Measurements from ENCODE around the gene FARSB.
A peak's percentile ranks its signal among the peaks of the same experiment; 100 is the strongest.
"Not testable (repeated sequence)": the region's sequence is repeated elsewhere in the genome, so short reads cannot be mapped to it uniquely, and the experiment has no call there.

The FARSB gene

DNA sequence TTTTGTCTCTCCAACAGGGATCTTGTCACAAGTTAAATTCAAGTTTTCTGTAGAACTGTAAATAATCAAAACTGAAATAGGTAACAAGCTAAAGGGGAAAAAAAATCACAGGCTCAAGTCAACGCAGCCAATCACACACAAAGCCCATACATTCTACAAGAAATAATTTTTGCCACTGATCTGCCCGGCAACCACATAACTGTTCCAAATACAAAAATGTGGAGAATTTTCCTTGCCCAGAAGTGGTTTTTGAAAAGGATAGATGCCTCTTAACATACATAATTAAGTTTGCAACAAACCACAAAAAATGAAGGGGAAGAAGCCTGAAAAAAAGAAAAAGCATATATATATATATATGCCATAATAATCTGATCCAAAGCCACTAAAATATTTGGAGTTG is 60.3 kb downstream of the FARSB start:
- H3K27me3 Mint-ChIP-seq: no peaks in the 10 kb centered on the region
- no peaks in the 10 kb centered on the region for H3K9me3 Mint-ChIP-seq
- no peak overlapping the region for H3K27ac Mint-ChIP-seq
- H3K4me1 Mint-ChIP-seq: peaks cover 2% of the 10 kb centered on the region
- H3K4me3 Mint-ChIP-seq: no peak overlapping the region
- peaks cover 44% of the 10 kb centered on the region for H3K36me3 Mint-ChIP-seq

GRCh38 chr2:222594679-222595078 is 61.2 kb downstream of the FARSB start:
- no peak overlapping the region for H3K27ac Mint-ChIP-seq

GRCh38 chr2:222592176-222592575 is 63.7 kb downstream of the FARSB start:
- H3K4me3 Mint-ChIP-seq: no peak overlapping the region
- peaks cover 45% of the 10 kb centered on the region for H3K36me3 Mint-ChIP-seq
- H3K27ac Mint-ChIP-seq: no peak overlapping the region
- H3K27me3 Mint-ChIP-seq: no peaks in the 10 kb centered on the region
- peaks cover 17% of the 10 kb centered on the region for H3K4me1 Mint-ChIP-seq
- no peaks in the 10 kb centered on the region for H3K9me3 Mint-ChIP-seq

More at GRCh38 chr2:222594679-222595078, 61.2 kb downstream of the FARSB start:
- Mint-ChIP-seq H3K4me3 (no peak overlapping the region), H3K36me3 (peaks cover 44% of the 10 kb centered on the region), H3K27me3 (no peaks in the 10 kb centered on the region), H3K9me3 (no peaks in the 10 kb centered on the region), H3K4me1 (no peaks in the 10 kb centered on the region)

DNA sequence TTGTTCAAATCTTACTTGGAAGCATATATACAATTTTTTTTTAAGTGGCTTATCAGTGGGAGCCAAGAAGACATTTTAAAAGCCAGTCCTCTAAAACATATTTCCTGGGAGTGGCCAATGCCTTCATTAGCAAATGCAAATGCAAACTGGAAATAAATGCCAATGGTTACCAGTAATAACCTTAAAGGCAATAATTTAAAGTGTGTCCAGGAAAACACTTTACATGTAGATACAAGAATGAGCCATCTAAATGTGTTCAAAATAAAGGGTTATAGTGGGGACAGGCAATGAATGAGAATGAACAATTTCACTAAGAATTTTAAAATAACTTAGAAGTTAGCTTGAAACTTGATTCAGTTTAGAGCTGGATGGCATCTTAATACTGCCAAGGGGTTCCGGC is 64.2 kb downstream of the FARSB start:
- Mint-ChIP-seq H3K36me3 (peaks cover 48% of the 10 kb centered on the region), H3K4me3 (no peak overlapping the region), H3K27me3 (no peaks in the 10 kb centered on the region), H3K4me1 (peaks cover 21% of the 10 kb centered on the region), H3K9me3 (no peaks in the 10 kb centered on the region), H3K27ac (no peak overlapping the region)

- peaks cover 33% of the 10 kb centered on the region for H3K36me3 Mint-ChIP-seq
Measured at GRCh38 chr2:222584589-222584988, 71.3 kb downstream of the FARSB start.

DNA sequence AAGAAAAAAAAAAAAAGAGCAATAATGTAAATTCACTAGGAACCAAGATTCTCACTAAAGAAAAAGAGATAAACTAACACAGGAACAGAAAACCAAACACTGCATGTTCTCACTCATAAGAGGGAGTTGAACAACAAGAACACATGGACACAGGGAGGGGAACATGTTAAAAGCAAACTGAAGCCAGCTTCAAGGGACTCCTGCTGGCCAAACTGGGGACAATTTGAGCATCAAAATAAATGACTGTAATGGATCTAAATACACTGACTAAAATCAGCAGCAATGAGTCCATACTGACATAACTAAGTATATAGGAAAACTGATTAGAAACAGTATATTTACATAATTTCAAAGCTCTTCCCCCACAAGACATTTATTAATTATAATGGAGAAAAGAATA is 73.0 kb downstream of the FARSB start:
- H3K36me3 Mint-ChIP-seq: peaks cover 29% of the 10 kb centered on the region
- H3K4me1 Mint-ChIP-seq: peaks cover 40% of the 10 kb centered on the region
- no peak overlapping the region for H3K4me3 Mint-ChIP-seq
- H3K27me3 Mint-ChIP-seq: no peaks in the 10 kb centered on the region
- H3K27ac Mint-ChIP-seq: no peak overlapping the region
- H3K9me3 Mint-ChIP-seq: no peaks in the 10 kb centered on the region

More at GRCh38 chr2:222584589-222584988, 71.3 kb downstream of the FARSB start:
- H3K4me3 Mint-ChIP-seq, H3K9me3 Mint-ChIP-seq, H3K27me3 Mint-ChIP-seq, H3K27ac Mint-ChIP-seq: not testable (repeated sequence)
- H3K4me1 Mint-ChIP-seq: peaks cover 50% of the 10 kb centered on the region

GRCh38 chr2:222577341-222577740 is 78.6 kb downstream of the FARSB start:
- H3K27ac Mint-ChIP-seq: no peak overlapping the region
- peaks cover 18% of the 10 kb centered on the region for H3K4me1 Mint-ChIP-seq
- H3K36me3 Mint-ChIP-seq: peaks cover 20% of the 10 kb centered on the region
- no peaks in the 10 kb centered on the region for H3K27me3 Mint-ChIP-seq
- no peaks in the 10 kb centered on the region for H3K9me3 Mint-ChIP-seq
- H3K4me3 Mint-ChIP-seq: no peak overlapping the region

GRCh38 chr2:222576171-222577081 is 79.5 kb downstream of the FARSB start:
- Mint-ChIP-seq H3K27me3 (no peaks in the 10 kb centered on the region), H3K27ac (no peak overlapping the region), H3K4me1 (peaks cover 11% of the 10 kb centered on the region), H3K36me3 (peaks cover 22% of the 10 kb centered on the region), H3K9me3 (no peaks in the 10 kb centered on the region), H3K4me3 (no peak overlapping the region)

DNA sequence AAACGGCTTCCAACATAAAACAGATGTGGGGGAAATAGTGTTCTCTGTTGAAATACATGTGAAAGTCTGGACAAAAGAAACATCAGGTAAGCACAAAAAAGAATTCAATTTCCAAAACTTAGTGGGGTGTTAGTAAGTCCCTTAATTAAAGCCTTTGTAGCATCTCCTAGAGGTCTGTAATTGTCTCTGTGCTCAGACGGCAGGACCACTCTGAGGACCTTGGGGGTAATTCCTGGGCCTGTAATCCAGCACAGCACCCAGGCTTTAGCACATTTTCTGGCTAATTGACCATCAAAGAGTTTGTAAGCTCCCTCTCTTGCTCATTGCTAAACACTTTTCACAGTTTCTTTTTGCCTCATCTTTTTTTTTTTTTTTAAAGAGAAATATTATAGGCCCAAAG is 80.3 kb downstream of the FARSB start:
- H3K27ac Mint-ChIP-seq: no peak overlapping the region
- H3K9me3 Mint-ChIP-seq: no peaks in the 10 kb centered on the region
- H3K4me1 Mint-ChIP-seq: peaks cover 10% of the 10 kb centered on the region
- no peaks in the 10 kb centered on the region for H3K27me3 Mint-ChIP-seq
- no peak overlapping the region for H3K4me3 Mint-ChIP-seq
- peaks cover 28% of the 10 kb centered on the region for H3K36me3 Mint-ChIP-seq

- Mint-ChIP-seq H3K9me3 (no peaks in the 10 kb centered on the region), H3K36me3 (peaks cover 27% of the 10 kb centered on the region), H3K27me3 (no peaks in the 10 kb centered on the region), H3K4me3 (no peak overlapping the region), H3K4me1 (peaks cover 9% of the 10 kb centered on the region), H3K27ac (peak overlapping the region; percentile 72)
Measured at GRCh38 chr2:222572751-222573174, 83.1 kb downstream of the FARSB start.

DNA sequence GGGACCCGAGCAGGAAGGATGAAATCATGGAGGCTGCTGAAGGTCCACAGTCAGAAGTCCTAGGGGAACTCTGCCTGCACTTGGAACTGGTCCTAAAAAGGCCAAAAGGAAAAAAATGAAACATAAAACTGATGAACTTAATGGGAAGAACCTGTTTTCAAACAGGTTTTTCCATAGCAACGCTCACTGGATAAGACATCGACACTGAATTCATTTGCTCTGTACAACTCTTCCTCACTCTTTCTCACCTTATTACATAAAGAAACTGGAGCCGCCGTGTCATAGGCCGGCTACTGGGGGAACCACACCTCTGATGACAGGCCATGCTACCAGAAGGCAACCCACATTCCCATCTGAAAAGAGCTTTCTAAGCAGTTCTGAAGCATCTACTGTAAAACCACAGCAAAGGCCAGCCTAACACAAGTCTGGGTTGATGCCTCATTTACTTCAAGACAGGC is 83.6 kb downstream of the FARSB start:
- Mint-ChIP-seq H3K4me1 (peaks cover 7% of the 10 kb centered on the region), H3K36me3 (peaks cover 24% of the 10 kb centered on the region), H3K9me3 (no peaks in the 10 kb centered on the region), H3K4me3 (no peak overlapping the region), H3K27me3 (no peaks in the 10 kb centered on the region), H3K27ac (peak overlapping the region; percentile 72)

GRCh38 chr2:222569826-222570225 is 86.1 kb downstream of the FARSB start:
- Mint-ChIP-seq H3K4me1 (peaks cover 7% of the 10 kb centered on the region), H3K27me3 (no peaks in the 10 kb centered on the region), H3K4me3 (no peak overlapping the region), H3K27ac (peak overlapping the region; percentile 27), H3K9me3 (no peaks in the 10 kb centered on the region), H3K36me3 (peaks cover 38% of the 10 kb centered on the region)

DNA sequence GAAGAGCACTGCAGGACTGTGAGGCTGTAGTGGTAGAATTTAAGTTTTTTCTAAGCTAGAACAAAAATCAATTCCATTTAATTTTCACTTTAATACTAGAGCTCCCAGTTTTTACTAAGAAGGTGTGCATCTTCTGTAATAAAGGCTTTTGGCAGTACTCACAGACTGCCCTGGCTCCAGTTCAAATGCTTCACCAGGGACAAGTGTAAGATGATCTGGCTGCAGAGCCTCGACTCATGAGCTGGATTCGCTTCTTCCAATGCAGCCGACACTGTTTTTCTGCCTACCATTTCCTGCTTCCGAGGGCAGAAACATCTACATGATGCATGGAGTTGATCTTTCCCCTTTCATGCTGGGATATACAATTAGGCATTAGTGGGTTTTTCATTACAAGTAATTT is 87.0 kb downstream of the FARSB start:
- H3K27me3 Mint-ChIP-seq: no peaks in the 10 kb centered on the region
- H3K4me1 Mint-ChIP-seq: peaks cover 2% of the 10 kb centered on the region
- H3K27ac Mint-ChIP-seq: no peak overlapping the region
- H3K36me3 Mint-ChIP-seq: peaks cover 35% of the 10 kb centered on the region
- H3K4me3 Mint-ChIP-seq: no peak overlapping the region
- H3K9me3 Mint-ChIP-seq: no peaks in the 10 kb centered on the region

- Mint-ChIP-seq H3K9me3 (no peaks in the 10 kb centered on the region), H3K4me1 (no peaks in the 10 kb centered on the region), H3K36me3 (peaks cover 24% of the 10 kb centered on the region), H3K27me3 (no peaks in the 10 kb centered on the region), H3K27ac (no peak overlapping the region), H3K4me3 (no peak overlapping the region)
Measured at GRCh38 chr2:222566229-222566628, 89.7 kb downstream of the FARSB start.

- Mint-ChIP-seq H3K9me3 (no peaks in the 10 kb centered on the region), H3K4me1 (no peaks in the 10 kb centered on the region), H3K36me3 (peaks cover 20% of the 10 kb centered on the region), H3K4me3 (no peak overlapping the region), H3K27ac (no peak overlapping the region), H3K27me3 (no peaks in the 10 kb centered on the region)
Measured at GRCh38 chr2:222563936-222564335, 92.0 kb downstream of the FARSB start.

DNA sequence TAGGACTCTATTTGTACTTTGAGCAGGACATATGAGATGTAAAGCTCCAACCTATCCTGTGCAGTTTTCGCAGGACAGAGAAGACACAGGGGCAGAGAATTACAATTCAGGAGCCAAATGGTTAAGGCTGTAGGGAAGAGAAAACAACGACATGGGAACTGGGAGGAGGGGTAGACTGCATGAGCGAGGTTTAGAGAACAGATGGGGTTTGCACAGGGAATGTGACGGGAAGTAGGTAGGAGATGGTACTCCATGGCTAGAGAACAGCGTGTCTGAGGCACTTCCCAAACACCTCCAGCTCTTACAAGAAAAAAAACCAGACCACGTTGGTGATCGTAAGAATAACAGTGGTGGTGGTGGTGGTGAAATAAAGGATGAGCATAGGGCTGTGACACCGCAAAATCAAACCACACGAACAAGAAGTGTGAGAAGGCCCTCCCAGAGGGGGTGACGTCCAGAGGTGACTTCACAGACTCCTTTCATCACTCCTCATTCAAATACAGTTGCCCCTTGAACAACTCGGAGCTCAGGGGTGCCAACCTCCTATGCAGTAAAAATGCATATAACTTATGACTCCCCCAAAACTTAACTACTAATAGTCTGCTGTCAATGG is 92.7 kb downstream of the FARSB start:
- Mint-ChIP-seq H3K27me3 (no peaks in the 10 kb centered on the region), H3K36me3 (peaks cover 18% of the 10 kb centered on the region), H3K9me3 (no peaks in the 10 kb centered on the region), H3K4me1 (no peaks in the 10 kb centered on the region), H3K4me3 (no peak overlapping the region), H3K27ac (no peak overlapping the region)

Measured in activated naive CD4-positive, alpha-beta T cell treated with anti-CD3 and anti-CD28 coated beads, Interleukin-2, amount 50 U/mL, for 24 hours (primary cell).